Upper lobe of left lung (tissue), 6 donors: ENCODE results near the gene LANCL3. TPM values are rescaled to one million over a fixed set of nuclear protein-coding genes. Genes with fewer than 3 reads are reported as not detected.

Experiments used
- ATAC-seq, 2 donors: fragments of 200-7000 bp; cut with Tn5 transposase; one replicate each; pipeline ENCODE4 v1.9.1; 2022; ENCODE audit warnings: mild to moderate bottlenecking in 2 of 2, moderate library complexity in 2 of 2; ENCODE audit not compliant: low FRiP score in 2 of 2
- DNase-seq, 2 donors: peaks; one replicate each; pipeline ENCODE4 v3.0.0-alpha.2; 2019 to 2020
- H3K27ac ChIP-seq, 4 donors: fragments of 200-600 bp; sonication (generic); one replicate each; pipeline ENCODE4 v1.5.1; 2016 to 2019
- H3K27me3 ChIP-seq, 4 donors: fragments of 200-600 bp; sonication (generic); one replicate each; pipeline ENCODE4 v1.5.1; 2017 to 2019
- H3K36me3 ChIP-seq, 4 donors: fragments of 200-600 bp; sonication (generic); one replicate each; pipeline ENCODE4 v1.5.1; 2016 to 2019
- H3K4me1 ChIP-seq, 4 donors: fragments of 200-600 bp; sonication (generic); one replicate each; pipeline ENCODE4 v1.5.1; 2018 to 2019
- H3K4me3 ChIP-seq, 4 donors: fragments of 200-600 bp; sonication (generic); one replicate each; pipeline ENCODE4 v1.5.1; 2017 to 2019; ENCODE audit warnings: mild to moderate bottlenecking in 2 of 4, moderate library complexity in 1 of 4
- H3K9me3 ChIP-seq, 4 donors: fragments of 200-600 bp; sonication (generic); one replicate each; pipeline ENCODE4 v1.5.1; 2018 to 2019
- EP300 ChIP-seq, 4 donors: sonication (generic); formaldehyde crosslinking; IDR thresholded peaks; one replicate each; pipeline ENCODE4 v1.5.1; 2017; ENCODE audit warnings: antibody characterized with exemption in 4 of 4, control low read depth in 2 of 4
- POLR2A ChIP-seq, 4 donors: fragments of 450-650 bp; IDR thresholded peaks; one replicate each; pipeline ENCODE4 v1.5.1; 2016 to 2017; ENCODE audit warnings: antibody characterized with exemption in 4 of 4, mild to moderate bottlenecking in 2 of 4
- POLR2AphosphoS5 ChIP-seq, 2 donors: sonication (generic); formaldehyde crosslinking; IDR thresholded peaks; one replicate each; pipeline ENCODE4 v1.5.1; 2017; ENCODE audit warnings: antibody characterized with exemption in 2 of 2
- WGBS, 2 donors: methylation state at CpG; one replicate each; pipeline ENCODE4 v1.1.5; 2017 to 2018; 5-methylcytosine and 5-hydroxymethylcytosine counted together
- total RNA-seq, 6 donors: library from RNA; depleted of rRNA in 4 of 6; stranded (reverse); fragments of >200 nt in 4 of 6; gene quantifications; one replicate each; pipeline versions ENCODE4 v1.1.0 to v1.2.1, GENCODE V29; 2016 to 2021
- TF ChIP-seq, protein P1 (sequence below), 6 experiments: fragments of 450-650 bp in 4 of 6; fragments of 200-600 bp in 2 of 6; sonication (generic) in 2 of 6; IDR thresholded peaks; one replicate each; pipeline ENCODE4 v1.5.1; 2016 to 2019; ENCODE audit warnings: antibody characterized with exemption in 6 of 6
- donor health status: DM: no; HTN: no; CAD: no; lungs with moderate emphysema.
- donor health status: DM: no; HTN: yes; CAD: no; lungs with severe emphysema.

LANCL3 gene
- total RNA-seq, 6 donors from 2014 or later, result 0.84 to 2.9 (median 1.8) TPM

DNA sequence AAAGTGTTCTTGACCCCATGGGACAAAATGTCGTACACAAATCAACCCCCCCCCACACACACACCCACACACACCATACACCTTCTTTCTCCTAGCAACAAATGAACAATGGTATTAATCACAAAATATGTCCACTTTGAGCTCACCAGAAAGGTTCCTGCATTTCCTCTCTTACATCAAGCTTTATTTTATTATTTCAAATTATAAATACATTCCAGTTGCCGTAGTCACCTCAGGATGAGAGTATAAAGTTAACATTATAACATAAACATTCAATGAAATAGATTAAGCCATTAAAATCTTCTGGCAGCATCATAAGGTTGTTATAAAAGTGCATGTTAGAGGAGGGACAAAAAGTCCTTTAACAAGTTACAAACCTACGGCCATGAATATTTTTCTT is 121.5 kb downstream of the LANCL3 start:
- Histone ChIP-seq H3K4me3 (no peak overlapping the region), H3K36me3 (no peaks in the 10 kb centered on the region), H3K4me1 (no peaks in the 10 kb centered on the region), H3K27ac (no peak overlapping the region), H3K9me3 (no peaks in the 10 kb centered on the region), H3K27me3 (no peaks in the 10 kb centered on the region)
- no peak for DNase-seq
- ATAC-seq, result no peak
- WGBS, 2 donors, result 77 to 83% methylated on average over 3 of the region's 3 CpGs
- TF ChIP-seq, protein P1, sequence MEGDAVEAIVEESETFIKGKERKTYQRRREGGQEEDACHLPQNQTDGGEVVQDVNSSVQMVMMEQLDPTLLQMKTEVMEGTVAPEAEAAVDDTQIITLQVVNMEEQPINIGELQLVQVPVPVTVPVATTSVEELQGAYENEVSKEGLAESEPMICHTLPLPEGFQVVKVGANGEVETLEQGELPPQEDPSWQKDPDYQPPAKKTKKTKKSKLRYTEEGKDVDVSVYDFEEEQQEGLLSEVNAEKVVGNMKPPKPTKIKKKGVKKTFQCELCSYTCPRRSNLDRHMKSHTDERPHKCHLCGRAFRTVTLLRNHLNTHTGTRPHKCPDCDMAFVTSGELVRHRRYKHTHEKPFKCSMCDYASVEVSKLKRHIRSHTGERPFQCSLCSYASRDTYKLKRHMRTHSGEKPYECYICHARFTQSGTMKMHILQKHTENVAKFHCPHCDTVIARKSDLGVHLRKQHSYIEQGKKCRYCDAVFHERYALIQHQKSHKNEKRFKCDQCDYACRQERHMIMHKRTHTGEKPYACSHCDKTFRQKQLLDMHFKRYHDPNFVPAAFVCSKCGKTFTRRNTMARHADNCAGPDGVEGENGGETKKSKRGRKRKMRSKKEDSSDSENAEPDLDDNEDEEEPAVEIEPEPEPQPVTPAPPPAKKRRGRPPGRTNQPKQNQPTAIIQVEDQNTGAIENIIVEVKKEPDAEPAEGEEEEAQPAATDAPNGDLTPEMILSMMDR (IDR thresholded peaks at IDR 0.05), result no peak
- no peak for TF ChIP-seq POLR2AphosphoS5 (IDR thresholded peaks at IDR 0.05)
- TF ChIP-seq POLR2A (IDR thresholded peaks at IDR 0.05), result no peak
- no peak for TF ChIP-seq EP300 (IDR thresholded peaks at IDR 0.05)

DNA sequence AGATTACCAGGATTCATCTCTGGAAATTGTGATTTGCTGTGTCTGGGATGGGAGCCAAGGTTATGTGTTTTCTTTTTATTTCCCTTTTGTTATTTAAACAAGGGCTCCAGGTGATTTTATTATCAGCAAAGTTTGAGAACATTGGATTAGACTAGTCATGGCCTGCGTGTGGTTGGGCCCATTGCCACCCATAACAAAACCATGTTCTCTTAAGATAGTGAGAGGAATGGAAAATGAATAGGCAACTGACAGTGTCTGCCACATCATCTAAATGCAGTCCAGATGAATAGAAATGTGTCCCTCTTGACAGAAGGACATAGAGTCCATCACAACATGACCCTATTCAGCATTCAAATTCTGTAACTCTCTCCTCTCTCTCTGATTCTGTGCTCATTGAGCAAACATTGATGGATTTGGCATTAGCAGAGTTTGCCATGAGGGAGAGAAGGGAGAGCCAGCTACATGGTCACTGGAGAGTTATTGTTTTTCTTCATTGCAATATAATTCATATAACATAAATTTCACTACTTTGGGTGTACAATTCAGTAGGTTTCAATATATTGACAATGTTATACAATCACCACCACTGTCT is 125.8 kb downstream of the LANCL3 start:
- no peaks in the 10 kb centered on the region for H3K4me1 ChIP-seq
- H3K27ac ChIP-seq, result no peak overlapping the region
- ATAC-seq (no peak), DNase-seq (no peak)
- H3K4me3 ChIP-seq, result no peak overlapping the region
- H3K9me3 ChIP-seq, result no peaks in the 10 kb centered on the region
- 62 to 68% methylated on average over 1 of the region's 1 CpG for whole genome bisulfite sequencing, 2 donors
- no peaks in the 10 kb centered on the region for H3K36me3 ChIP-seq
- TF ChIP-seq POLR2AphosphoS5 (IDR thresholded peaks at IDR 0.05), result no peak
- TF ChIP-seq, protein P1 (IDR thresholded peaks at IDR 0.05), result no peak
- no peak for TF ChIP-seq EP300 (IDR thresholded peaks at IDR 0.05)
- no peak for TF ChIP-seq POLR2A (IDR thresholded peaks at IDR 0.05)
- no peaks in the 10 kb centered on the region for H3K27me3 ChIP-seq

DNA sequence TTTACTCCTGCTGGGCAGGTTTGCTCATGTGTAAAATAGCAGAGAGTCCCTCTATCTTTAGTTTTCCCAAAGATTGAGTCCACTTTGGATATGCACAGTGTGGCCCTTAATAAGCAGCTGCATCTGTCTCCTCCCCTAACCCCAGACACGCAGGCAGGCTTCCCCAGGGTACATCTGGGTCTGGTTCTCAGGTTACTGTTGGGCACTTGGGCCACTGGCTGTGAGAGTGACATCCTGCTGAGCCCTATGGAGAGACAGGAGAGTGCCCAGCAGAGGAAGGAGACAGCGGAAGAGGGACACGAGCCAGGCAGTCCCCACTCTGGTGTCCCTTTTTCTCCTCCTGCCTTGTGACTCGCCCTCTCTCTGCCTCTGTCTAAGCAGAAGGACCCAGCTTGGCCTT is 130.1 kb downstream of the LANCL3 start:
- Histone ChIP-seq H3K4me3 (no peak overlapping the region), H3K4me1 (no peaks in the 10 kb centered on the region), H3K27me3 (no peaks in the 10 kb centered on the region), H3K36me3 (no peaks in the 10 kb centered on the region), H3K9me3 (no peaks in the 10 kb centered on the region), H3K27ac (no peak overlapping the region)
- DNase-seq (no peak), ATAC-seq (peak in 1 of 2 donors; percentile 43)
- 70% methylated on average over 4 of the region's 4 CpGs; no CpG with 5 or more reads in 1 of the 2 donors for WGBS, 2 donors
- TF ChIP-seq POLR2A (IDR thresholded peaks at IDR 0.05) (no peak), EP300 (IDR thresholded peaks at IDR 0.05) (no peak), POLR2AphosphoS5 (IDR thresholded peaks at IDR 0.05) (no peak)
- TF ChIP-seq, protein P1 (IDR thresholded peaks at IDR 0.05), result no peak

DNA sequence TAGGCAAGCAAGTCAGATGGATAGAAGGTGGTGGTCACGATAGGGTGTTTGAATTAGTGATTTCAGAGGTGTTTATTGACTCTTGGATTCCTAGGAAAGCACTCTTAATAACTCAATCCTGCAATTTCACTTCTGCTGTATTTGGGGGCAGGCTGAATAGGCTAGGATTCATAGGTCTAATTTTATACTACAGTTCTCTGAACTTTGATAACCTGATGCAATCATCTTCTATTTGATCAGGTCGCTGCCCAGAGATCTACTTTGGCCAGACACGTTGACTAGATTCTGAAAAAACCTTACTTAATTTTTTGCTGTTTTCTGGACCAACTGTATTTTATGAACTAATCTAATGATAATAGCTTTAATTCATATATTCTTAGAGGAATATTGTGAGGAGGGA is 140.5 kb downstream of the LANCL3 start:
- TF ChIP-seq, protein P1 (IDR thresholded peaks at IDR 0.05), result no peak
- no peak for TF ChIP-seq POLR2A (IDR thresholded peaks at IDR 0.05)
- ATAC-seq (no peak), DNase-seq (no peak)
- H3K27me3 ChIP-seq, result no peaks in the 10 kb centered on the region
- H3K4me3 ChIP-seq, result no peak overlapping the region
- H3K36me3 ChIP-seq, result no peaks in the 10 kb centered on the region
- H3K9me3 ChIP-seq, result no peaks in the 10 kb centered on the region
- H3K4me1 ChIP-seq, result no peaks in the 10 kb centered on the region
- H3K27ac ChIP-seq, result no peak overlapping the region
- 62 to 83% methylated on average over 3 of the region's 3 CpGs for WGBS, 2 donors

DNA sequence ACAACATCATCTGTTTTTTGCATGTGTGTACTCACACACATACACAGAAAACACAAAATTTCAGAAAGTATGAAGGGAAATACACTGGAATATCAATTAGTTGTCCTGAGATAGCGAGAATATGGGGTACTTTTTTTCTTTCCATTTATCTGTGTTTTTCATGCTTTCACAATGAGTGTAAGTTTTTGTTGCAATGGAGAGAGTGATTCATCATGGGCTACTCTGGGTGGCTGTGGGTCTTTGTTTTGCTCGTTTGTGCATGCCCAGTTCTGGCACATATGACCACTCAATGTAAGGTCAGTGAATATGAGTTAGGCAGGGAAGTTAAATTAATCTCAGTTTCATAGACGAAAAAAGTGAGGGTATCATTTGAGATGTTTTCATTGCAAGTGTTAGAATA is 141.0 kb downstream of the LANCL3 start:
- H3K9me3 ChIP-seq, result no peaks in the 10 kb centered on the region
- H3K36me3 ChIP-seq, result no peaks in the 10 kb centered on the region
- TF ChIP-seq POLR2A (IDR thresholded peaks at IDR 0.05), result no peak
- TF ChIP-seq, protein P1 (IDR thresholded peaks at IDR 0.05), result no peak
- TF ChIP-seq EP300 (IDR thresholded peaks at IDR 0.05), result no peak
- TF ChIP-seq POLR2AphosphoS5 (IDR thresholded peaks at IDR 0.05), result no peak
- no peak overlapping the region for H3K4me3 ChIP-seq
- no peaks in the 10 kb centered on the region for H3K4me1 ChIP-seq
- H3K27ac ChIP-seq, result no peak overlapping the region
- WGBS, 2 donors, result 55 to 72% methylated on average over 3 of the region's 3 CpGs
- ATAC-seq (no peak), DNase-seq (no peak)
- H3K27me3 ChIP-seq, result no peaks in the 10 kb centered on the region
